GM12891 (cell line): Measurements from ENCODE around the gene SWI5.
A peak's percentile ranks its signal among the peaks of the same experiment; 100 is the strongest.

Experiments used
- DNase-seq: peaks from one replicate; pipeline ENCODE4 v3.0.0; 2011; ENCODE audit warnings: low spot score; ENCODE audit not compliant: insufficient read length
- FAIRE-seq: peaks from 2 replicates; lab custom pipeline; 2011; peaks lifted over from hg19 to GRCh38; lab: Jason Lieb, UNC
- PAX5 ChIP-seq: IDR thresholded peaks from 2 replicates; pipeline ENCODE4 v1.6.1; 2011; ENCODE audit warnings: low read length, moderate library complexity, mild to moderate bottlenecking; ENCODE audit not compliant: insufficient read depth, severe bottlenecking
- POLR2A ChIP-seq: IDR thresholded peaks from 2 replicates; pipeline ENCODE4 v1.6.1; 2011; ENCODE audit warnings: low read depth, low read length, control low read depth
- POLR2AphosphoS5 ChIP-seq: IDR thresholded peaks from 2 replicates; pipeline ENCODE4 v1.6.1; 2011; ENCODE audit warnings: low read depth, low read length, control low read depth
- POU2F2 ChIP-seq: IDR thresholded peaks from 2 replicates; pipeline ENCODE4 v1.6.1; 2011; ENCODE audit warnings: low read depth, mild to moderate bottlenecking, control low read depth, low read length, moderate library complexity
- SPI1 ChIP-seq: IDR thresholded peaks from 2 replicates; pipeline ENCODE4 v1.6.1; 2011; ENCODE audit warnings: low read depth, low read length, control low read depth
- TAF1 ChIP-seq: IDR thresholded peaks from 2 replicates; pipeline ENCODE4 v1.6.1; 2011; ENCODE audit warnings: low read depth, low read length, control low read depth

SWI5 gene

GRCh38 chr9:128259156-128259555, 16.9 kb upstream of the SWI5 start:
- FAIRE-seq (no peak), DNase-seq (no peak)
- TF ChIP-seq SPI1 (no peak), PAX5 (no peak), POLR2AphosphoS5 (no peak), POLR2A (no peak), TAF1 (no peak), POU2F2 (no peak)

- DNase-seq = no peak
- no peak for FAIRE-seq
- TF ChIP-seq SPI1 = no peak
These were observed 15.7 kb upstream of the SWI5 start for GRCh38 chr9:128260340-128260739.

- no peak for TF ChIP-seq POLR2AphosphoS5
- TF ChIP-seq TAF1 = no peak
- no peak for TF ChIP-seq POU2F2
- TF ChIP-seq SPI1 = no peak
- no peak for TF ChIP-seq PAX5
- TF ChIP-seq POLR2A = no peak
- FAIRE-seq (no peak), DNase-seq (no peak)
These were observed 13.4 kb upstream of the SWI5 start for GRCh38 chr9:128262687-128263086.

GRCh38 chr9:128265348-128265847, 10.7 kb upstream of the SWI5 start:
- DNase-seq (no peak), FAIRE-seq (no peak)
- no peak for TF ChIP-seq POU2F2
- no peak for TF ChIP-seq SPI1
- no peak for TF ChIP-seq POLR2AphosphoS5
- TF ChIP-seq POLR2A = no peak
- no peak for TF ChIP-seq TAF1
- TF ChIP-seq PAX5 = no peak

- DNase-seq = no peak
- no peak for FAIRE-seq
- TF ChIP-seq PAX5 (no peak), POU2F2 (no peak)
These were observed 9.0 kb upstream of the SWI5 start for GRCh38 chr9:128266868-128267590.

GRCh38 chr9:128271112-128271511, 5.0 kb upstream of the SWI5 start:
- no peak for TF ChIP-seq POLR2AphosphoS5
- TF ChIP-seq TAF1 = no peak
- no peak for TF ChIP-seq POU2F2
- no peak for TF ChIP-seq SPI1
- TF ChIP-seq POLR2A = no peak
- no peak for TF ChIP-seq PAX5
- FAIRE-seq (no peak), DNase-seq (no peak)

GRCh38 chr9:128271512-128271911, 4.6 kb upstream of the SWI5 start:
- DNase-seq (no peak), FAIRE-seq (no peak)
- no peak for TF ChIP-seq SPI1

- FAIRE-seq = no peak
- DNase-seq = no peak
- no peak for TF ChIP-seq TAF1
- TF ChIP-seq POU2F2 = no peak
- TF ChIP-seq PAX5 = no peak
- TF ChIP-seq POLR2AphosphoS5 = no peak
- no peak for TF ChIP-seq SPI1
- no peak for TF ChIP-seq POLR2A
These were observed 1.8 kb upstream of the SWI5 start for GRCh38 chr9:128274245-128274644.

- FAIRE-seq (no peak), DNase-seq (peak; percentile 84)
- no peak for TF ChIP-seq POU2F2
- TF ChIP-seq POLR2A = no peak; the same call in none of the 2 replicates
- no peak for TF ChIP-seq TAF1
- TF ChIP-seq PAX5 = no peak
- TF ChIP-seq SPI1 = no peak
- no peak for TF ChIP-seq POLR2AphosphoS5
These were observed 673 bp upstream of the SWI5 start, which contains the start of gene GOLGA2 for GRCh38 chr9:128275198-128276007. Gene GOLGA2 (minus strand): TSS chr9:128276007. CDS start chr9:128275976, 31 bp downstream.
